Mesenchymal stem cell (in vitro differentiated cells and primary cell): Measurements from ENCODE around the gene SH3GL2.

Source experiments
- DNase-seq: peaks from one replicate; pipeline ENCODE4 v3.0.0-alpha.2; 2013
- H2AFZ ChIP-seq: one replicate; pipeline ENCODE4 v1.6.1; 2013; ENCODE audit warnings: low read depth, mild to moderate bottlenecking, control low read depth, inconsistent platforms, low read length, moderate library complexity
- H2AK5ac ChIP-seq: 2 replicates; pipeline ENCODE4 v1.6.1; 2013; ENCODE audit warnings: low read length, moderate library complexity, mild to moderate bottlenecking, inconsistent platforms; ENCODE audit not compliant: severe bottlenecking
- H2BK120ac ChIP-seq: one replicate; pipeline ENCODE4 v1.6.1; 2013; ENCODE audit warnings: low read depth, mild to moderate bottlenecking, inconsistent platforms, low read length, moderate library complexity
- H2BK12ac ChIP-seq, 2 experiments: one replicate each; pipeline ENCODE4 v1.6.1; 2013; ENCODE audit warnings: inconsistent platforms in 2 of 2, low read length in 2 of 2, mild to moderate bottlenecking in 2 of 2, moderate library complexity in 2 of 2, control low read depth in 1 of 2
- H2BK15ac ChIP-seq: one replicate; pipeline ENCODE4 v1.6.1; 2013; ENCODE audit warnings: mild to moderate bottlenecking, low read depth, inconsistent platforms; ENCODE audit not compliant: poor library complexity, severe bottlenecking
- H2BK5ac ChIP-seq: 2 replicates; pipeline ENCODE4 v1.6.1; 2013; ENCODE audit warnings: low read depth, mild to moderate bottlenecking, low read length, control low read depth, inconsistent platforms; ENCODE audit not compliant: poor library complexity, severe bottlenecking
- H3K14ac ChIP-seq, 2 experiments: one replicate each; pipeline ENCODE4 v1.6.1; 2013; ENCODE audit warnings: inconsistent platforms in 2 of 2, low read length in 2 of 2, control low read depth in 1 of 2, mild to moderate bottlenecking in 1 of 2, moderate library complexity in 1 of 2
- H3K18ac ChIP-seq, 2 experiments: one replicate each; pipeline ENCODE4 v1.6.1; 2013; ENCODE audit warnings: inconsistent platforms in 2 of 2, low read length in 2 of 2, control low read depth in 1 of 2, low read depth in 1 of 2, mild to moderate bottlenecking in 1 of 2
- H3K23ac ChIP-seq, 2 experiments: one replicate each; pipeline ENCODE4 v1.6.1; 2013; ENCODE audit warnings: inconsistent platforms in 2 of 2, low read length in 2 of 2, mild to moderate bottlenecking in 2 of 2, moderate library complexity in 2 of 2, control low read depth in 1 of 2
- H3K27ac ChIP-seq: 2 replicates; pipeline ENCODE4 v1.5.1; 2013; ENCODE audit warnings: mild to moderate bottlenecking, moderate library complexity, low read length, control low read depth, inconsistent platforms; ENCODE audit not compliant: poor library complexity, severe bottlenecking
- H3K27me3 ChIP-seq, 2 experiments: 2 replicates each; pipeline versions ENCODE4 v1.6.1 to v1.7.0; 2013; ENCODE audit warnings: low read length in 2 of 2, mild to moderate bottlenecking in 2 of 2, moderate library complexity in 2 of 2, control low read depth in 1 of 2, inconsistent platforms in 1 of 2; ENCODE audit not compliant: control insufficient read depth in 1 of 2, insufficient read depth in 1 of 2
- H3K36me3 ChIP-seq, 2 experiments: 2 replicates each; pipeline versions ENCODE4 v1.6.1 to v1.7.0; 2013; ENCODE audit warnings: low read length in 2 of 2, control low read depth in 1 of 2, inconsistent platforms in 1 of 2, low read depth in 1 of 2, mild to moderate bottlenecking in 1 of 2; ENCODE audit not compliant: insufficient read depth in 2 of 2, control insufficient read depth in 1 of 2
- H3K4ac ChIP-seq, 2 experiments: one replicate each; pipeline ENCODE4 v1.6.1; 2013; ENCODE audit warnings: inconsistent platforms in 2 of 2, low read length in 2 of 2, mild to moderate bottlenecking in 2 of 2, moderate library complexity in 2 of 2, control low read depth in 1 of 2, low read depth in 1 of 2
- H3K4me1 ChIP-seq: 2 replicates; pipeline ENCODE4 v1.6.1; 2013; ENCODE audit warnings: low read depth, low read length, control low read depth; ENCODE audit not compliant: control insufficient read depth, insufficient read depth
- H3K4me2 ChIP-seq: 2 replicates; pipeline ENCODE4 v1.6.1; 2013; ENCODE audit warnings: low read length, mild to moderate bottlenecking, inconsistent platforms; ENCODE audit not compliant: poor library complexity, severe bottlenecking
- H3K4me3 ChIP-seq, 2 experiments: 2 replicates each; pipeline versions ENCODE4 v1.5.1 to v1.7.0; 2013; ENCODE audit warnings: low read length in 2 of 2, mild to moderate bottlenecking in 2 of 2, control low read depth in 1 of 2, low read depth in 1 of 2; ENCODE audit not compliant: insufficient read depth in 1 of 2
- H3K79me1 ChIP-seq: replicated peaks from 2 replicates; pipeline ENCODE4 v1.6.1; 2013; ENCODE audit warnings: mild to moderate bottlenecking, control low read depth, low read length, inconsistent platforms; ENCODE audit not compliant: poor library complexity, severe bottlenecking
- H3K9ac ChIP-seq: 2 replicates; pipeline ENCODE4 v1.7.0; 2013; ENCODE audit warnings: mild to moderate bottlenecking, low read length, moderate library complexity
- H3K9me3 ChIP-seq: 2 replicates; pipeline ENCODE4 v1.7.0; 2013; ENCODE audit warnings: mild to moderate bottlenecking, low read length; ENCODE audit not compliant: control insufficient read depth
- H4K8ac ChIP-seq: one replicate; pipeline ENCODE4 v1.6.1; 2013; ENCODE audit warnings: inconsistent platforms, mild to moderate bottlenecking, low read length, moderate library complexity
- H4K91ac ChIP-seq: one replicate; pipeline ENCODE4 v1.6.1; 2013; ENCODE audit warnings: mild to moderate bottlenecking, low read length, inconsistent platforms
- WGBS: methylation state at CpG from one replicate; pipeline ENCODE4 v1.1.7; 2013; ENCODE audit warnings: mixed read lengths; 5-methylcytosine and 5-hydroxymethylcytosine counted together

The SH3GL2 gene

DNA sequence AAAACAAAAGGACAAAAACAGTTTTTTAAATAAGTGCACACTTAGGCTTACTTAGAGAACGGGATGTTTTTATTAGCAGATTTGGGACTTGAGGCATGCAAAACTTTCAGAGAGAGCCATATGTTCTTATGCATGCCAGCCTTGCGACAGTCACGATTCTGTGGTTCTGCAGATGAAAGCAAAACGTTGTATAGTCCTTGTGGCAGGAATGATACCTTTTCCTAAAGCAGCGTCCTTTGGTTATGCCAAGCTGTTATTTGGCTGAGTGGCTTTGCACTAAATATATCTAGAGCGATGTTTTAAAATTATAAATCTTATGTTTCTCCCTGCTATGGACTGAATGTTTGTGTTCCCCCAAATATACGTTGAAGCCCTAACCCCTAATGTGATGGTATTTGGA lies 152.0 kb downstream of the SH3GL2 start:
- no peak overlapping the region for H3K27ac ChIP-seq
- WGBS = 74% methylated on average over 7 of the region's 7 CpGs

DNA sequence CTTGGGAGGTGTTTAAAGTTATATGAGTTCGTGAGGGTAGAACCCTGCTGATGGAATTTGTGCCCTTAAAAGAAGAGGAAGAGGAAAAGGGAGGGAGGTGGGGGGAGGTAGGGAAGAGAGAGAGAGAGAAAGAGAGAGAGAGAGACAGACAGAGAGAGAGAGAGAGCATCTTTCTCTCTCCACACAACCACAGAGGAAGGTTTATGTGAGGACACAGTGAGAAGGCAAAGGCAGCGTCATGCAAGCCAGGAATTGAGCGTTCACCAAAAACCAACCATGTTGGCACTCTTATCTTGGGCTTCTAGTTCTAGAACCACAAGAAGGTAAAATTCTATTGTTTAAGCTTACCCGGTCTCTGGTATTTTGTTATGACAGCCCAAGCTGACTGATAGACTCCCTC lies 152.4 kb downstream of the SH3GL2 start:
- H3K36me3 ChIP-seq = no peaks in the 10 kb centered on the region
- no peaks in the 10 kb centered on the region for H3K4me1 ChIP-seq
- H3K14ac ChIP-seq = no peak overlapping the region
- no peak overlapping the region for H3K4ac ChIP-seq
- no peak overlapping the region for H3K18ac ChIP-seq
- no peak overlapping the region for H4K8ac ChIP-seq
- H3K4me2 ChIP-seq = no peak overlapping the region
- H4K91ac ChIP-seq = no peak overlapping the region
- 77% methylated on average over 4 of the region's 4 CpGs for WGBS
- no peak overlapping the region for H2AFZ ChIP-seq
- H3K23ac ChIP-seq = no peak overlapping the region
- no peak overlapping the region for H3K9ac ChIP-seq
- H3K27me3 ChIP-seq = no peaks in the 10 kb centered on the region
- no peak overlapping the region for H2BK12ac ChIP-seq
- no peak overlapping the region for H2BK15ac ChIP-seq
- H3K79me1 ChIP-seq = no peaks in the 10 kb centered on the region
- H3K27ac ChIP-seq = no peak overlapping the region
- H3K9me3 ChIP-seq = peaks cover 3% of the 10 kb centered on the region
- H2BK120ac ChIP-seq = no peak overlapping the region
- no peak overlapping the region for H3K4me3 ChIP-seq
- DNase-seq = no peak
- no peak overlapping the region for H2AK5ac ChIP-seq
- no peak overlapping the region for H2BK5ac ChIP-seq

More for the DNA sequence above, 152.0 kb downstream of the SH3GL2 start:
- Histone ChIP-seq H3K23ac (no peak overlapping the region), H2BK12ac (no peak overlapping the region), H2BK5ac (no peak overlapping the region), H3K14ac (no peak overlapping the region), H2BK15ac (no peak overlapping the region), H3K36me3 (no peaks in the 10 kb centered on the region), H2BK120ac (no peak overlapping the region), H3K27me3 (no peaks in the 10 kb centered on the region), H4K91ac (no peak overlapping the region), H3K9ac (no peak overlapping the region), H2AK5ac (no peak overlapping the region), H3K79me1 (no peaks in the 10 kb centered on the region), H3K18ac (no peak overlapping the region), H3K9me3 (peaks cover 7% of the 10 kb centered on the region), H3K4me2 (no peak overlapping the region), H3K4me3 (no peak overlapping the region), H4K8ac (no peak overlapping the region), H2AFZ (no peak overlapping the region), H3K4me1 (no peaks in the 10 kb centered on the region), H3K4ac (no peak overlapping the region)
- DNase-seq = no peak

- H3K36me3 ChIP-seq = no peaks in the 10 kb centered on the region
- no peak for DNase-seq
- H3K18ac ChIP-seq = no peak overlapping the region
- H3K4me3 ChIP-seq = no peak overlapping the region
- H2BK15ac ChIP-seq = no peak overlapping the region
- H2BK12ac ChIP-seq = no peak overlapping the region
- no peak overlapping the region for H3K23ac ChIP-seq
- H3K4me1 ChIP-seq = no peaks in the 10 kb centered on the region
- WGBS = 75% methylated on average over 1 of the region's 2 CpGs
- no peak overlapping the region for H4K91ac ChIP-seq
- H2BK5ac ChIP-seq = no peak overlapping the region
- no peak overlapping the region for H2BK120ac ChIP-seq
- no peaks in the 10 kb centered on the region for H3K9me3 ChIP-seq
- no peak overlapping the region for H2AFZ ChIP-seq
- H4K8ac ChIP-seq = no peak overlapping the region
- no peak overlapping the region for H3K14ac ChIP-seq
- H3K4ac ChIP-seq = no peak overlapping the region
- no peak overlapping the region for H2AK5ac ChIP-seq
- H3K4me2 ChIP-seq = no peak overlapping the region
- H3K27ac ChIP-seq = no peak overlapping the region
- H3K79me1 ChIP-seq = no peaks in the 10 kb centered on the region
- no peak overlapping the region for H3K9ac ChIP-seq
- no peaks in the 10 kb centered on the region for H3K27me3 ChIP-seq
These were observed 155.8 kb downstream of the SH3GL2 start for GRCh38 chr9:17734674-17735073.

GRCh38 chr9:17735859-17736258 lies 157.0 kb downstream of the SH3GL2 start:
- Histone ChIP-seq H3K4ac (no peak overlapping the region), H3K14ac (no peak overlapping the region), H2BK12ac (no peak overlapping the region), H3K36me3 (no peaks in the 10 kb centered on the region), H3K9me3 (no peaks in the 10 kb centered on the region), H2AFZ (no peak overlapping the region), H4K8ac (no peak overlapping the region), H3K79me1 (no peaks in the 10 kb centered on the region), H3K4me2 (no peak overlapping the region), H3K9ac (no peak overlapping the region), H4K91ac (no peak overlapping the region), H2AK5ac (no peak overlapping the region), H3K23ac (no peak overlapping the region), H2BK120ac (no peak overlapping the region), H3K4me3 (no peak overlapping the region), H3K27me3 (no peaks in the 10 kb centered on the region), H3K27ac (no peak overlapping the region), H3K4me1 (no peaks in the 10 kb centered on the region), H2BK15ac (no peak overlapping the region), H3K18ac (no peak overlapping the region), H2BK5ac (no peak overlapping the region)
- DNase-seq = no peak
- 73% methylated on average over 3 of the region's 3 CpGs for WGBS
